DMS53 treated with DMSO at 0.1 percent for 48 hours (cell line): ENCODE data around the gene C16orf89.
"Not testable (repeated sequence)": the region's sequence is repeated elsewhere in the genome, so short reads cannot be mapped to it uniquely, and the experiment has no call there.

Experiments used
- DNase-seq: peaks from one replicate; lab custom pipeline; 2025; ENCODE audit not compliant: unreplicated experiment; lab: John Stamatoyannopoulos, UW

C16orf89 gene

DNA sequence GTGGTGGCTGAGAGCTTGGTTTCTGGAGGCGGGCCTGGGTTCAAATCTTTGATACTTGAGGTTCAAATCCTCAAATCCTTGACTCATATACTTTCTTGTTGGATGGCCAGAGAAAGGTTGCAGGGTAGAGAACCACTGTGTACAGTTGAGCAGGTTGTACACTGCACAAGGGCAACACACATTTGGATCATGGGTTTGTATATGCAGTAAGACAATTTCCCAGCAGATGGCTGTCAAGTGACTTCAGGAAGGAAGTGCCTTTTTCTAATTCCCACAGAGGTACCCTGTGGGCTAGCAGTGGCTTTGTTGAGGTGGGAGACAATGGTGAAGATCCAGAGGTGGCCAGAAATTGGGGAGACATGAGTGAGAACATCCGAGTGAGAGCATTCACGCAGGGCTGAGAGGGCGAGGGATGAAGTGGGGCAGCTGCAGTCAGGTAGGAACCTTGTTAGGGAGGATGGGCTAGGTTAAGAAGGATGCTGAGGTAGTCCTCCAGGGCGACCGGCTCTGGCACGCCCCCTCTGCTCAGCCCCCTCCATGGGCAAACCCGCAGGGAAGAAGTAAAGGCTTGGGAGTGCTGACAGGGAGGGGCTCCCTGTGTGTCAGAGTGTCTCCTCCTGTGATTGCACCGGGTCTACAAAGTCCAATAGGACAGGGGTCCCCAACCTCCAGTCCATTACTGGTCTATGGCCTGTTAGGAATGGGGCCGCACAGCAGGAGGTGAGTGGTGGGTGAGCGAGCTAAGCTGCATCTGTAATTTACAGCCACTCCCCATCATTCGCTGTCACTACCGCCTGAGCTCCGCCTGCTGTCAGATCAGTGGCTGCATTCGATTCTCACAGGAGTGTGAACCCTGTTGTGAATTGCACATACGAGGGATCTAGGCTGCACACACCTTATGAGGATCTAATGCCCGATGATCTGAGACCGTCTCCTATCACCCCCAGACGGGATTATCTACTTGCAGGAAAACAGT lies 2.7 kb downstream of the C16orf89 start:
- no peak for DNase-seq

DNA sequence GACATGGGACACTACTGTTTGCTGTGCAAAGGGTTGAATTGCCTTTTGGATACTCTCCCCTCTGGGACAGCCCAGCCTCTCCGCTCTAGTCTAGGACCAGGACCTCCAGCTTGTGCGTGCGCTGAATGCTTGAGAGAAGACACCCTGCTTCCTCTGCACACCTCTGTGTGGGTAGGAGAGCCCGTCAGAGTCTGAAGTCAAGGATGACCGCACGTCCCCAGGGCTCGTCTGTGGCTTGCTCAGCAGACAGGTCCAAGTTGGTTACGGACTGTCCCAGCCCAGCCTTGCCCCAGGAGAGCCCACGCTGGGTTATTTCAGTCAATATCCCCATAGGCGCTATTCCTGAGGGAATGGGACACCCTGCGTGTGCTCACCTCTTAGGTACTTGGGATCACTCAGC lies 3.7 kb downstream of the C16orf89 start:
- DNase-seq, result no peak

DNA sequence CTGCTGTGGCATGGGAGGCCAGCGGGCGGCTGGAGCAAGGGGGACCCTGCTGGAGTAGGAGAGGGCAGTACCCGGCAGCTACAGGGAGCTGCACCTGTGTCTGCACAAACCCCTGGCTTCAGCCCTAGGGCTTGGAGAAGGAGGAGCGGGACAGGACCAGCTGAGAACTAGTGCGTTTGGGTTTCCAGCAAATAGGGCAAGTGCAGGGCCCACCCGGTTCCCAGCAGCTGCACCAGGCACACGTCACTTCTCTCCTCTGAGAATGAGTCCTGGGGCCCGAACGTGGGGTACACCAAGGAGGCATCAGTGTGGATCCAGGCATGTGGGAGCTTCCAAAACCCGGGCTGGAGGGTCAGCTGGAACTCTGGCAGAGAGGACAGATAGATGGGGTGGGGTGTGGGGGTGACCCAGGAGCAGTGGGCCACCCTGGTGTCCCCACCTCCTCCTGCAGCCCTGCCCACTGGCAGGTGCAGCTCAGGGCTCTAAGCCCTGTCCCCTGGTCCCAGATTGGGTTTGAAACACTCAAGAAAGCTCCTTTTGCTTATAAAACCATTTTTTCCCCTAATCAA lies 5.6 kb downstream of the C16orf89 start:
- no peak for DNase-seq

DNA sequence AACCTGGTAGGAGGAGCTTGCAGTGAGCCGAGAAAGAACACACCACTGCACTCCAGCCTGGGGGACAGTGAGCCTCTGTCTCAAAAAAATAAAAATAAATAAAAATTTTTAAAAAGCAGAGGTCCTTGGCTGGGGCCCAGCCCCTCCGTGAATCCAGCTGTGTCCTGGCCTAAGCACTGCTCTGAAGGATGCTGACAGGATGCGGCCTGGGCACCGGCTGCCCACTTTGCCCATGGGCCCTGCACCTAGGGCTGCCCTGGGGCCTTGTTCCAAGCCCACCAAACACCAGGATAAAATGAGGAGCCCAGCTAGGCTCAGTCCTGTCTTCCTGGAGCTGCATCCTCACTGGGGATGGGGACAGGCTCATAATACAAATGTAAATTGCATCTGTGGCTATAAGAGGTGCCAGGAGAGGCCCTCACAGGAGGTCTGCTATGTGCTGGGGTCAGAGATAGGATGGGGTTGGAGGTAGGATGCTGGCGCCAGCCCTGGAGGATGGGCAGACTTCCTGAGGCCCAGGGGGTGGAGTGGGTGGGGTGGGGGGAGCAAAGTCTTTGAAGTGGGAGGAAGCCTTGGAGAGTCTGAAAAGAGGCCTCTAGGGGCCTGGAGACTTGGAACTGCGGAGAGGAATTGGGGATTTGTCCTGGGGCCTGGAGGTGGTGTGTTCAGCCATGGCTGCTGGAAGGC lies 6.2 kb downstream of the C16orf89 start:
- DNase-seq, result no peak

- DNase-seq, result no peak
Measured at GRCh38 chr16:5058476-5058875, 7.3 kb downstream of the C16orf89 start.

- no peak for DNase-seq
Measured at GRCh38 chr16:5056352-5056751, 9.4 kb downstream of the C16orf89 start.

DNA sequence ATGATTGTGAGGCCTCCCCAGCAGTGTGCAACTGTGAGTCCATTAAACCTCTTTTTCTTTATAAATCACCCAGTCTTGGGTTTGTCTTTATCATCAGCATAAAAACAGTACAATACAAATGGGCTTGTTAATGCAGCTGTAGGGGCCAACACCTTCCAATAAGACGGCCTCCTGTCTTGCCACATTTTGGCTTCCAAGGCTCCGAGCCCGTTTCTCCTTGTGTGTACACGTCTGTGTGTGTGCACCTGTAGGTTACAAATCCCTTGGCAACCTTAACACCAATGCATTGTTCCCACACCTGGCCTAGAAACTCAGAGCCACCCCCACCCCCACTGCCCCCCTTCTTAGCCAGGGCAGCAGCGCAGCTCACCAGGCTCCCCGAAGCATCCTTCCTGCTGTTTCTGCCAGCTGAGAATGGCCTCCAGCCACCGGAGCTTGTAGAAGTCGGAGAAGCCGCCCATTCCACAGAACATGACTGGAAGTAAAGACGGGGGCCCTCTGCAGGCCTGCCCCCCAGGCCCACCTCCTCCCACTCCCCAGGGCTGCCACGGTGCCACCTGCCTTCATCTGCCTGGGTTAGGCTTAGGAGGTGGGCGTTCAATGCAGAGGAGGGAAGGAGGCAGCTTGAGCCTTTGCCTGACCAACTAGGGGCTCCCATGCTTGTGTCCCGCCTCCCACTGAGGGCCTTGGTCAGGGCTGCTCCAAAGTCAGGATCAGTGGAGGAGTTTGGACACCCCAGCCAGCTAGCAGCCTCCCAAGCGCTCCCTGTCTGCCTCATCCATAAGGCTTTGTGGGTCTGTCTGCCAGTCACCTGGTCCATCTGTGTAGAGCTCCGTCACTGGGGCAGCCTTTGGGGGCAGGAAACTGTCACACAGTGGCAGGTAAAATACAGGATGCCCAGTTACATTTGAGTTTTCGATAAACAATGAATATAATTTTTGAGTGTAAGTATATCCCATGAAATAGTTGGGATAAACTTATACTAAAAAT lies 10.6 kb downstream of the C16orf89 start:
- DNase-seq, result no peak

DNA sequence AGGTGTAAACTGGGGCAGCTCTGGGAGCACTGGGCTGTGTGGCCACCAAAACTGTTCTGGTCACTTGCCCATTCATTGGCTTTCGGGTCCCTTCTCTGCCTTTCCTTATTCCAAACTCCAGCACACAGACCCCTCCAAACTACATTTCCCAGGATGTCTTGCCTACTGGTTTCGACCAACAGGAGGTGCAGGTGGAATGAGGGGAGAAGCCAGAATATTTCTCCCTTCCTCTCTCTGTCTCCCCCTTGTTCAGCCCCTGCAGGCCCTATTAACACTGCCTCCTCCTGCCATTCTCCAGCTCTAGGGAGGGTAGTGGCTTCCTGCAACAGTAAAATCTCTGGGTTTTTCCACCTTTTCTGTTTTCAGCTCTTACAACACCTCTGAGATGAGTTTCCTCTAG lies 18.8 kb downstream of the C16orf89 start:
- DNase-seq, result no peak

- DNase-seq, result no peak
Measured at GRCh38 chr16:5045499-5046115, 20.1 kb downstream of the C16orf89 start.

GRCh38 chr16:5044581-5044980 lies 21.2 kb downstream of the C16orf89 start:
- DNase-seq, result not testable (repeated sequence)

- no peak for DNase-seq
Measured at GRCh38 chr16:5044011-5044540, 21.7 kb downstream of the C16orf89 start.

DNA sequence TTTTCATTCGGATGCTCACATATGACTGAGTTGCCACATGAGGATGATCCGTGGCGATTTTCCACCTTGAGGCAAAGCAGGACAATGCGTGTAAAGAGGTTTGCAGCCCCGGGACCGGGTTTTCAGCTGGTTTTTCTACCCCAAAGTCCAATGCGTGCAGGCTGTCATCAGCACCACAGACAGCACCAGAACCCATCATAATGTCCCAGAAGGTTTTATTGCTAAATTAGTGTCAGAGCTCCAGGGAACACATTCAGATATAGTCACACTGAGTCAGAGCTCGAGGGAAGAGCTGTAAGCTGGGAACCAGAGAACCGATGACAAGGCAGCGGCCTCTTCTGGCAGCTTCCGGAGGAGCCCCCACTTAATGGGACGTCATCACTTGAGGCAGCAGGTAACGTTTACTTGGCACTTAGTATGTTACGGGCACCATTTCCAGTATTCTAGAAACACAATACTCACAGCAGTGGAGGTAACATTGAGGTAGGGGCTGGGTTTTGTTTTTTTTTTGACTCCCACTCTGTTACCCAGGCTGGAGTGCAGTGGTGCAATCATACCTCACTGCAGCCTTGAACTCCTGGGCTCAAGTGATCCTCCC lies 23.1 kb downstream of the C16orf89 start:
- no peak for DNase-seq

- no peak for DNase-seq
Measured at GRCh38 chr16:5041600-5042133, 24.1 kb downstream of the C16orf89 start.

GRCh38 chr16:5040451-5040850 lies 25.3 kb downstream of the C16orf89 start:
- DNase-seq, result no peak

DNA sequence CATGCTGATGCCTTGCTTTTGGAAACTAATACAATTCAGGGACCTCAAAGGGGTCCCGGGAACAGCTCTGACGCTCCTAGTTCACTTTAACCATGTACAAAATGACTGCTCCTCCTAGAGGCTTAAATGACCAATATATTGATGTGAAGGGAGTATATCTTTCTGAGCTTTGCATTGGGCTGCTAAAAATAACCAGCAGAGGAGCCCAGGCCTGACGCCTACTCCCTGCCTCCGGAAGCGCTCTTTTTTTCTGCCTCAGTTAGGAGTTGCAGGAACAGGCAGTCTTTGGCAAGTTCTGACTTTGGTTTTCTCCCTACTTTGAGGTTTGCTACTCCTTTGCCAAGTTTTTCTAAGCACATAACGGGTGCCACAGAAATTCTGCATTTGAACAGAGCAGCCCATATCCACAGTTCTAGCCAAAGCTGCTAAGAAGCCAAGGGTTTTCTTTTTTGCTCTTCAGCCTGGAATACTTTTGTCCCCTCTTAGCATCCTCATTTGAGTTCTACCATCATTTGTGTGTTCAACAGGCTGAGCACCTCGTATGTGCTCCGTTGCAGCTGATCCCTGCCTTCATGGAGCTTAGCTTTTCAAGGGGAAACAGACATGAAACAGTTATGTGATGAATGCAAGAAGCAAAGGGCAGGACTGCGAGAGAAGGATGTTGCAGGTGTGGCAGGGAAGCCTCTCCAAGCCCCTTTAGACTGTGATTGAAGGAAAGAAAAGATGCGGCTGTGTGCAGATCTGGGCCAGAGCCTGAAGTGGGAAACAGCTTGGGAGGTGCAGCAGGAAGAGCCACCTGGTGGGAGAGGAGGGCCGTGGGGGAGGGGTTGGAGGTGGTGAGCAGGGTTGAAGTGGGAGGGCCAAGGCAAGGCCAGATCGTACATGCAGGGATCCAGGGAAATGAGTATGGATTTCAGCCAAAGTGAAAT lies 29.3 kb downstream of the C16orf89 start:
- DNase-seq, result no peak

DNA sequence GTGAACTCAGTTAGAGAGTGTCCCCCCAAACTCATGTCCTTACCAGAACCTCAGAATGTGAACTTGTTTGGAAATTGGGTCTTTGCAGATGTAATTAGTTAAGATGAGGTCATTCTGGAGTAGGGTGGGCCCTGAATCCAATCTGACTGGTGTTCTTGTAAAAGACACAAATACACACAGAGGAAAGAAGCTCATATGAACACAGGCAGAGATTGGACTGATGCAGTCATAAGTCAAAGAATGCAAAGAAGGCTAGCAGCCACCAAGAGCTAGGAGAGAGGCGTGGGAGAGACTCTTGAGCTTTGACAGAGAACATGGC lies 29.9 kb downstream of the C16orf89 start:
- DNase-seq, result no peak

DNA sequence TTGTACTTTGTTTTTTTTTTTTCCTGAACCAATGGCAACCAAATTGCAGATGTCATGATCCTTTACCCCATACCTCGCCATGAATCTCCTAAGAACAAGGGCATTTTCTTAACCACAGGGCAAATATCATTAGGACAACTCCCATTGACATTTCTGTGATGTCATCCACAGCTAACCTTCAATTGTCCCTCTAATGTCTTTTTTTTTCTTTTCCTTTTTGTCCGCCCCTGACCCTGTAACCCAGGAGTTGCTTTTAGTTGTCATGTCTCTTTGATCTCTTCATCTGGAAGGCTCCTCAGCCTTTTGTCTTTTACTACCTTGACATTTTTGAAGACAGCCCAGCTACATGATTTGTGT lies 31.6 kb downstream of the C16orf89 start:
- no peak for DNase-seq
